ENCODE data around the gene DNTTIP2.
"Not testable (repeated sequence)": the region's sequence is repeated elsewhere in the genome, so short reads cannot be mapped to it uniquely, and the experiment has no call there.

The DNTTIP2 gene

DNA sequence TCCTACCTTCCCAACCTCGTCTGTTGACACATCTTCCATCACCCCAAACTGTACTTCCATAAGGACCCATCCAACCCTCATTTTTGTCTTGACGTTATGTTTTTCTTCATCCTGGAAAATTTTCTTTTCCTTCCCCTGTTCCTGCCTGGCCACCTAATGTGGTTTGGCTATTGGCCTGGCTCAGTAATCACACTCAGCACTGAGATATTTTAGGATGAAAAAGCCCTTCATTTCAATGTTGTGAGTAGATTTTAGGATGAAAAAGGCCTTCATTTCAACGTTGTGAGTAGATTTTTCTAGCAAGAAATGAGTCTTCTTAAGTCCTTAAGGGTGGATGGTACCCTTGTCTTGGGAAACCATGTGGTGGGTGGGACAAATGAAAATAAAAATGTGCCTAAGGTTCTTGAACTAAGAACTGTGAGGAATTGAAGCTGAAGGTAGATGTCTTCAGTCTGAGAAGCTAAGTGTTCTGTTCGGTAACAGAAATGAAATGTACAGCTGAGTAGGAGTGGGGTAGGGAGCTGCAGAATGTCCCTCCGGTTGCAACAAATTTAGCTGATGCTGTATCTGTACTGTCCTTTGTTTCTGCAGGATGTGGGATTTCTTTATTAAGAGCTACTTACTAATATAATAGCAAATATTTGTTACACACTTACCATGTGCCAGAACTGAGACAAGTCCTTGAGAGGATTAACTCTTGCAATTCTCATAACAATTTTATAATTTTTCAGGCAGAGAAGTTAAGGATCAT lies 36.1 kb downstream of the DNTTIP2 start:
- WGBS (ENCODE audit: insufficient coverage, insufficient read length), result no CpG with 5 or more reads among the region's 5 CpGs
- no peaks in the 10 kb centered on the region; the same call in 1 of the 2 replicates for H3K4me1 ChIP-seq (ENCODE audit: control insufficient read depth, insufficient read depth, low read length)
- no peak overlapping the region for H3K27ac ChIP-seq (ENCODE audit: low read length)

DNA sequence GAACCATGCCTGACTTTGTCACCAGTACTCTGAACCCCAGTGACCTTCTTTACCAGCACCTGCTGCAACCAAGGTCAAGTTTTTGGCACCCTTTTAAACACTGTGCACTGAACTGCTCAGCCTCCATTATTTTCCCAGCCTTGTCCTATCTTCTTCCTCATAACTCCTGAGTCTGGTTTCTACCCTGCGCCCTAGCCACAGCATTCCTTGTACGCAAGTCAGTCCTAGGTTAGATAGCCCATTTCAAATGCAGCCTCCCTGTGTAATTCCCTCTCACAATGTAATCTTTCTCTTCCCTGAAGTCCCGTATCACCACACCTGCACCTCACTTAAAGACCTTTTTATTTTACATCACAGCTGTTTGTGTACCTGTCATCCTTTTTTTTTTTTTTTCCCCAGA lies 37.2 kb downstream of the DNTTIP2 start:
- no peak overlapping the region for H3K4me3 ChIP-seq (ENCODE audit: low read length)
- H3K27ac ChIP-seq (ENCODE audit: low read length), result no peak overlapping the region
- H3K9me3 ChIP-seq (ENCODE audit: control insufficient read depth, insufficient read depth, low read length), result no peaks in the 10 kb centered on the region
- H3K27me3 ChIP-seq (ENCODE audit: control insufficient read depth, insufficient read depth, low read length), result no peaks in the 10 kb centered on the region
- no peaks in the 10 kb centered on the region for H3K36me3 ChIP-seq (ENCODE audit: control insufficient read depth, insufficient read depth, low read length)
- no peak for DNase-seq (ENCODE audit: low read depth, low spot score)
- WGBS (ENCODE audit: insufficient coverage, insufficient read length), result no CpG with 5 or more reads among the region's 3 CpGs
- H3K4me1 ChIP-seq (ENCODE audit: control insufficient read depth, insufficient read depth, low read length), result no peaks in the 10 kb centered on the region; the same call in 1 of the 2 replicates

More for the DNA sequence above, 36.1 kb downstream of the DNTTIP2 start:
- Histone ChIP-seq H3K36me3 (ENCODE audit: control insufficient read depth, insufficient read depth, low read length) (no peaks in the 10 kb centered on the region), H3K4me3 (ENCODE audit: low read length) (no peak overlapping the region), H3K9me3 (ENCODE audit: control insufficient read depth, insufficient read depth, low read length) (no peaks in the 10 kb centered on the region), H3K27me3 (ENCODE audit: control insufficient read depth, insufficient read depth, low read length) (no peaks in the 10 kb centered on the region)
- no peak for DNase-seq (ENCODE audit: low read depth, low spot score)

DNA sequence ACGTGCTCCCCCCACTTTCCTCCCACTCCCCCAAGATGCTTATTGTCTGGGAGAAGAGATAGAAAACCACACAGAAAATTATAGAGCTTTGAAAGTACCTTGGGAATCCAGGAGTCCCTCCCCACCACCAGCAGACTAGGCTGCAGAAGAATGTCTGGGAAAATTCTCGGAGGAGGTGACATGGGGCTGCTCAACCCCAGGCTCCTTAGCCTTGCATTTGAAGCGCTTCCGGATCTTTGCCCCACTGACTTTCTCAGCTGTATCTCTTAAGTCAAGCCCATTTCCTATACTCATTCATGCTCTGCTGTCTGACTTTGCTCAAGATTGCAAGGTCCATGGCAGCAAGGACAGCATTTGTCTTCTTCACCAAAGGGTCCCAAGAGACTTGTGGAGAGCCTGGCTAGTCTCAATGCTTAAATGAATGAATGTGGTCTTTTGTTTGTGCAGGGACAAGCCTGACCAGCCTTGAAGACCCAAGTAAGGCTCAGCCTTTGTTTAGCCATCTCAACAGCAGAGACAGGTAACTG lies 38.0 kb downstream of the DNTTIP2 start:
- no CpG with 5 or more reads among the region's 4 CpGs for WGBS (ENCODE audit: insufficient coverage, insufficient read length)
- Histone ChIP-seq H3K4me3 (ENCODE audit: low read length) (no peak overlapping the region), H3K4me1 (ENCODE audit: control insufficient read depth, insufficient read depth, low read length) (no peaks in the 10 kb centered on the region; the same call in 1 of the 2 replicates), H3K36me3 (ENCODE audit: control insufficient read depth, insufficient read depth, low read length) (no peaks in the 10 kb centered on the region), H3K27me3 (ENCODE audit: control insufficient read depth, insufficient read depth, low read length) (no peaks in the 10 kb centered on the region), H3K27ac (ENCODE audit: low read length) (no peak overlapping the region), H3K9me3 (ENCODE audit: control insufficient read depth, insufficient read depth, low read length) (no peaks in the 10 kb centered on the region)
- DNase-seq (ENCODE audit: low read depth, low spot score), result no peak

DNA sequence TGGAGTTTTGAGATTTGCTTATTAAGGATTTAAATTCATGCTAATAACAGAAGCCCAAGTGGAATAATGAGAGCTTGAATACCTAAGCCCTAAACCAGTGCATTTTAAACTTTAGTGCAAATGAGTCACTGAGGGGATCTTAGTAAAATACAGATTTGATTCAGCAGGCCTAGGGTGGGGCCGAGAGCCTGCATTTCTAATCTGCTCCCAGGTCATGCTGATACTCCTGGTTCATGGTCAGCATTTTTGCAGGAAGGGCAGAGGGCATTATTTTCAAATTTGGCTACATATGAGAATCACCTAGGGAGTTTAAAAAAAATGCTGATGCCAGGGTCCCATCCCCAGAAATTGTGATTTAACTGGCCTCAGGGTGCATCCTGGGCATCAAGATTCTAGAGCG lies 39.3 kb downstream of the DNTTIP2 start:
- Histone ChIP-seq H3K4me1 (ENCODE audit: control insufficient read depth, insufficient read depth, low read length) (no peaks in the 10 kb centered on the region), H3K9me3 (ENCODE audit: control insufficient read depth, insufficient read depth, low read length) (no peaks in the 10 kb centered on the region; the same call in 1 of the 2 replicates), H3K36me3 (ENCODE audit: control insufficient read depth, insufficient read depth, low read length) (no peaks in the 10 kb centered on the region), H3K4me3 (ENCODE audit: low read length) (no peak overlapping the region), H3K27ac (ENCODE audit: low read length) (no peak overlapping the region), H3K27me3 (ENCODE audit: control insufficient read depth, insufficient read depth, low read length) (no peaks in the 10 kb centered on the region)
- WGBS (ENCODE audit: insufficient coverage, insufficient read length), result no CpG with 5 or more reads among the region's 2 CpGs
- no peak for DNase-seq (ENCODE audit: low read depth, low spot score)

DNA sequence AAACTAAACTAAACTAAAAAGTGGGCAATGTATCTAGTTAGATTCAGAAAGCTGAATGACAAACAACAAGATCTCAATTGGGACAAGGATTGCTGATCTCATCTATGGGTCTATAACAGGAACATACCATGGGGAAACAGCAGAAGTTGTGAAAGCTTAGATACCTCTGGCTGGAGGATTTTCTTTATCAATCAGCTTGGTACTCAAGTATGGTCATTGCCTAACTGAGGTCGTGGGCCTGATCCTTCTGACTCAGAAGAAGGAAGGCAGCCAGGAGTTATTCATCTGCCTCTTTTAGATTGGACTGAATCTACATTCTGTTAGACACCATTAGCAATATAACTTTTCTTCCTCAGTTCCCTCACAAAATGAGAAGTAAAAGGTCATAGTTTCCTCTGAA lies 39.7 kb downstream of the DNTTIP2 start:
- Histone ChIP-seq H3K9me3 (ENCODE audit: control insufficient read depth, insufficient read depth, low read length) (no peaks in the 10 kb centered on the region; the same call in 1 of the 2 replicates), H3K36me3 (ENCODE audit: control insufficient read depth, insufficient read depth, low read length) (no peaks in the 10 kb centered on the region), H3K27ac (ENCODE audit: low read length) (no peak overlapping the region), H3K4me1 (ENCODE audit: control insufficient read depth, insufficient read depth, low read length) (no peaks in the 10 kb centered on the region), H3K27me3 (ENCODE audit: control insufficient read depth, insufficient read depth, low read length) (no peaks in the 10 kb centered on the region), H3K4me3 (ENCODE audit: low read length) (no peak overlapping the region)
- WGBS (ENCODE audit: insufficient coverage, insufficient read length), result no CpG with 5 or more reads among the region's 1 CpG
- DNase-seq (ENCODE audit: low read depth, low spot score), result no peak

DNA sequence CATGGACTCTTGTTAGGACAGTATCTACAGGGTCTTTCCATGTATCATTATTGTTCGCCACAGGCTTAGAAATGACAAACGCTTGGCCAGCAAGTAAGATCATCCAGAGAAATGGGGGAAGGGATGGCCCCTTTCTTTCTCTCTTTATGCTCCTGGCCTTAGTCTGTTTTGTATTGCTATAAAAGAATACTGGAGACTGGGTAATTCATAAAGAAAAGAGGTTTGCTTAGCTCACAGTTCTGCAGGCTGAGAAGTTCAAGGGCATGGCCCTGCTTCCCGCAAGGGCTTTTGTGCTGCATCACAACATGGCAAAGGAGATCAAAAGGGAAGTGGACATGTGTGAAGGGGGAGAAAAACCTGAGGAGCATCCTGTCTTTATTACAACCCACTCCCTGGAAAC lies 41.0 kb downstream of the DNTTIP2 start:
- no peak overlapping the region for H3K4me3 ChIP-seq (ENCODE audit: low read length)

DNA sequence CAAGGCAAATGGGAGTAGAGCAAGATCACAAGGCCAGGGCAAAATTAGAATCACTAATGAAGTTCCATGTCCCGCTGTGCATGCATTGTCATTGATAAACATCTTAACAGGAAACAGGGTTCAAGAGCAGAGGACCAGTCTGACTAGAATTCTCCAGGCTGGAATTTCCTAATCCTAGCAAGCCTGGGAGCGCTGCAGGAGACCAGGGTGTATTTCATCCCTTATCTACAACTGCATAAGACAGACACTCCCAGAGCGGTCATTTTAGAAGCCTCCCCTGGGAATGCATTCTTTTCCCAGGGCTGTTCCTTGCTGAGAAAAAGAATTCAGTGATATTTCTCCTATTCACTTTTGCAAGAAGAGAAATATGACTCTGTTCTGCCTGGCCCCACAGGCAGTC lies 45.7 kb downstream of the DNTTIP2 start:
- H3K4me3 ChIP-seq (ENCODE audit: low read length); H3K4me1 ChIP-seq (ENCODE audit: control insufficient read depth, insufficient read depth, low read length); DNase-seq (ENCODE audit: low read depth, low spot score); H3K27ac ChIP-seq (ENCODE audit: low read length); H3K36me3 ChIP-seq (ENCODE audit: control insufficient read depth, insufficient read depth, low read length); H3K27me3 ChIP-seq (ENCODE audit: control insufficient read depth, insufficient read depth, low read length); H3K9me3 ChIP-seq (ENCODE audit: control insufficient read depth, insufficient read depth, low read length): not testable (repeated sequence)
- WGBS (ENCODE audit: insufficient coverage, insufficient read length), result no CpG with 5 or more reads among the region's 3 CpGs

More for the DNA sequence above, 41.0 kb downstream of the DNTTIP2 start:
- Histone ChIP-seq H3K27me3 (ENCODE audit: control insufficient read depth, insufficient read depth, low read length) (no peaks in the 10 kb centered on the region), H3K27ac (ENCODE audit: low read length) (no peak overlapping the region), H3K36me3 (ENCODE audit: control insufficient read depth, insufficient read depth, low read length) (no peaks in the 10 kb centered on the region), H3K9me3 (ENCODE audit: control insufficient read depth, insufficient read depth, low read length) (no peaks in the 10 kb centered on the region; the same call in 1 of the 2 replicates), H3K4me1 (ENCODE audit: control insufficient read depth, insufficient read depth, low read length) (no peaks in the 10 kb centered on the region)
- DNase-seq (ENCODE audit: low read depth, low spot score), result no peak
- no CpG with 5 or more reads among the region's 3 CpGs for WGBS (ENCODE audit: insufficient coverage, insufficient read length)

DNA sequence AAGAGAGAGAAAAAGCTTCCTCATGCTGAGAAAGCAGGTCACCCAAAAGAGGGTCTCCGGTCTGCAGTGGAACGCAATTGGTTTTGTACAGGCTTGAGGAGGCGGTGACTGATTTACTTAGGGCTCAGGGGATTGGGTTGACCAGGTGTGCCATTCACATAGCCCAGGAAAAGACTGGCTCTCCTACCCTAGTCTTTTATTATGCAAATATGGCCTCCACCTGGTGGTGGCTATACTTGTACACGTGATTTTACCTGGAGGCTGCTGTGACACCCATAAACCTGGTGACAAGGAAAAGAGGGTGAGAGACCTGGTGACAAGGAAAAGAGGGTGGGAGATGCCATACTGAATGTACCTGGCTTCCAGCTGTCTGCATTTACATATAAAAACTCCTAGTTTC lies 49.9 kb downstream of the DNTTIP2 start:
- WGBS (ENCODE audit: insufficient coverage, insufficient read length), result no CpG with 5 or more reads among the region's 4 CpGs
- Histone ChIP-seq H3K36me3 (ENCODE audit: control insufficient read depth, insufficient read depth, low read length) (no peaks in the 10 kb centered on the region), H3K27ac (ENCODE audit: low read length) (no peak overlapping the region), H3K27me3 (ENCODE audit: control insufficient read depth, insufficient read depth, low read length) (no peaks in the 10 kb centered on the region), H3K4me3 (ENCODE audit: low read length) (no peak overlapping the region), H3K4me1 (ENCODE audit: control insufficient read depth, insufficient read depth, low read length) (no peaks in the 10 kb centered on the region), H3K9me3 (ENCODE audit: control insufficient read depth, insufficient read depth, low read length) (no peaks in the 10 kb centered on the region; the same call in 1 of the 2 replicates)
- no peak for DNase-seq (ENCODE audit: low read depth, low spot score)

DNA sequence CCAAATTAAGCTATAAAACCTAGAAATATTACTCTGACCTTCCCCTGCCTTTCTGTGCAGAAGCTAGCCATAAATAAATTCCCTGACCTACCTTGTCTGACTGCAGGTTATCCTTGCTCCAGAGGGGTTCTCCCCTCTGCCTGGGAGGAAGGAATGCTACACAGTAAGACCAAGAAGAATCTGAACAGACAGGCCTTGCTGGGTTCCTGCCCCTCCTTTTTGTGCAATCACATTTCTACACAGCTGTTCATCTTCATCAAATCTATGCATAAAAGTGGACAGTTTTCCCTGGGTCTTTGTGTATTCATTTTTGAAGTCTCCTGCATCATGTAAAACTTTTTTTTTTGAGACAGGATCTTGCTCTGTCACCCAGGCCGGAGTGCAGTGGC lies 50.6 kb downstream of the DNTTIP2 start:
- H3K9me3 ChIP-seq (ENCODE audit: control insufficient read depth, insufficient read depth, low read length), result no peaks in the 10 kb centered on the region; the same call in 1 of the 2 replicates
- no peak overlapping the region for H3K4me3 ChIP-seq (ENCODE audit: low read length)
- no peaks in the 10 kb centered on the region for H3K4me1 ChIP-seq (ENCODE audit: control insufficient read depth, insufficient read depth, low read length)
- H3K36me3 ChIP-seq (ENCODE audit: control insufficient read depth, insufficient read depth, low read length), result no peaks in the 10 kb centered on the region
- H3K27ac ChIP-seq (ENCODE audit: low read length), result no peak overlapping the region
- WGBS (ENCODE audit: insufficient coverage, insufficient read length), result no CpG with 5 or more reads among the region's 1 CpG
- H3K27me3 ChIP-seq (ENCODE audit: control insufficient read depth, insufficient read depth, low read length), result no peaks in the 10 kb centered on the region
- DNase-seq (ENCODE audit: low read depth, low spot score), result no peak

DNA sequence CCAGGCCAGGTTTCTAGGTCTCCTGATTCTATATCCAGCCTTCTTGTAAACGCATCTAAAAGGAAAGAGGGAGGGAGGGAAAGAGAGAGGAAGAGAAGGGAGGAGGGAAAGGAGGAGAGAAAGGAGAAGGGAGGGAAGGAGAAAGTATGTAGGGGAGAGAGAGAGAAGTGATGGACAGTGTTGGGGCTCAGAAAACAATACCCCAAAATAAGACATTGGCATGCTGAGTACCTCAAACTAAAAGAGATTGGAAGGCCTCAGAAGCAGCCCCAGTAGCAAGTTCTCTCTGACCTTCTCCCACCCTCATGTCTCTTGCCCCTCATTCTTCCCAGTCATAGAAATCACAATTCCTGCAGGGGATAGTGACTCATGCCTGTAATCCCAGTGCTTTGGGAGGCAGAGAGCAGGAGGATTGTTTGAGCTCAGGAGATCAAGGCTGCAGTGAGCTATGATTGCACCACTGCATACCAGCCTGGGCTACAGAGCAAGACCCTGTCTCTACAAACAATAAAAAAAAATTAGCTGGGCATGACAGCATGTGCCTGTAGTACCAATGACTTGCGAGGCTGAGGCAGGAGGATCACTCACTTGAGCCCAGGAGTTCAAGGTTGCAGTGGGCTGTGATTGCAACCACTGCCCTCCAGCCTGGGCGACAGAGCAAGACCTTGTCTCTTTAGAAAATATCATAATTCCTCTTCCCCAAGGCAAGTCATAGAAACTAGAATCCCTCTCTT lies 51.2 kb downstream of the DNTTIP2 start:
- Histone ChIP-seq H3K4me3 (ENCODE audit: low read length) (no peak overlapping the region), H3K9me3 (ENCODE audit: control insufficient read depth, insufficient read depth, low read length) (no peaks in the 10 kb centered on the region; the same call in 1 of the 2 replicates), H3K4me1 (ENCODE audit: control insufficient read depth, insufficient read depth, low read length) (no peaks in the 10 kb centered on the region), H3K36me3 (ENCODE audit: control insufficient read depth, insufficient read depth, low read length) (no peaks in the 10 kb centered on the region), H3K27me3 (ENCODE audit: control insufficient read depth, insufficient read depth, low read length) (no peaks in the 10 kb centered on the region), H3K27ac (ENCODE audit: low read length) (no peak overlapping the region)
- no peak for DNase-seq (ENCODE audit: low read depth, low spot score)
- WGBS (ENCODE audit: insufficient coverage, insufficient read length), result no CpG with 5 or more reads among the region's 3 CpGs

Data from iPS DF 6.9 (cell line).